ENCODE measurements around the gene PFDN1.

PFDN1 gene

GRCh38 chr5:140339636-140340035 lies 36.7 kb upstream of the PFDN1 start:
- no peak overlapping the region for H3K4me3 ChIP-seq (ENCODE audit: low read length)
- DNase-seq (ENCODE audit: low read depth) = peak; percentile 30
- TF ChIP-seq CTCF (IDR thresholded peaks at IDR 0.05; ENCODE audit: insufficient read depth, low read depth, low read length, missing control alignments) = no peak

- H3K4me3 ChIP-seq (ENCODE audit: low read length) = no peak overlapping the region
- no peak for TF ChIP-seq CTCF (IDR thresholded peaks at IDR 0.05; ENCODE audit: insufficient read depth, low read depth, low read length, missing control alignments)
- DNase-seq (ENCODE audit: low read depth) = peak; percentile 43
Observed at GRCh38 chr5:140338908-140339307, 36.0 kb upstream of the PFDN1 start.

GRCh38 chr5:140338336-140338735 lies 35.4 kb upstream of the PFDN1 start:
- no peak for TF ChIP-seq CTCF (IDR thresholded peaks at IDR 0.05; ENCODE audit: insufficient read depth, low read depth, low read length, missing control alignments)
- DNase-seq (ENCODE audit: low read depth) = peak; percentile 73
- no peak overlapping the region for H3K4me3 ChIP-seq (ENCODE audit: low read length)

GRCh38 chr5:140337880-140338279 lies 35.0 kb upstream of the PFDN1 start:
- peak; percentile 81 for DNase-seq (ENCODE audit: low read depth)
- no peak overlapping the region for H3K4me3 ChIP-seq (ENCODE audit: low read length)
- TF ChIP-seq CTCF (IDR thresholded peaks at IDR 0.05; ENCODE audit: insufficient read depth, low read depth, low read length, missing control alignments) = no peak

- no peak for TF ChIP-seq CTCF (IDR thresholded peaks at IDR 0.05; ENCODE audit: insufficient read depth, low read depth, low read length, missing control alignments)
- no peak overlapping the region for H3K4me3 ChIP-seq (ENCODE audit: low read length)
- no peak for DNase-seq (ENCODE audit: low read depth)
Observed at GRCh38 chr5:140336388-140336787, 33.5 kb upstream of the PFDN1 start.

GRCh38 chr5:140331638-140332037 lies 28.7 kb upstream of the PFDN1 start:
- no peak for TF ChIP-seq CTCF (IDR thresholded peaks at IDR 0.05; ENCODE audit: insufficient read depth, low read depth, low read length, missing control alignments)
- no peak overlapping the region for H3K4me3 ChIP-seq (ENCODE audit: low read length)
- DNase-seq (ENCODE audit: low read depth) = no peak

- H3K4me3 ChIP-seq (ENCODE audit: low read length) = no peak overlapping the region
- DNase-seq (ENCODE audit: low read depth) = no peak
Observed at GRCh38 chr5:140329739-140330481, 27.0 kb upstream of the PFDN1 start.

More at GRCh38 chr5:140329739-140330481, 27.0 kb upstream of the PFDN1 start:
- no peak for TF ChIP-seq CTCF (IDR thresholded peaks at IDR 0.05; ENCODE audit: insufficient read depth, low read depth, low read length, missing control alignments)
